GM21381 (cell line): Measurements from ENCODE around the gene NPAS1.

ENCODE experiments used
- ATAC-seq: cut with Tn5 transposase; IDR thresholded peaks from one replicate; pipeline ENCODE4 v1.9.1; 2021; ENCODE audit warnings: mild to moderate bottlenecking, moderate library complexity; ENCODE audit not compliant: unreplicated experiment

The NPAS1 gene, protein sequence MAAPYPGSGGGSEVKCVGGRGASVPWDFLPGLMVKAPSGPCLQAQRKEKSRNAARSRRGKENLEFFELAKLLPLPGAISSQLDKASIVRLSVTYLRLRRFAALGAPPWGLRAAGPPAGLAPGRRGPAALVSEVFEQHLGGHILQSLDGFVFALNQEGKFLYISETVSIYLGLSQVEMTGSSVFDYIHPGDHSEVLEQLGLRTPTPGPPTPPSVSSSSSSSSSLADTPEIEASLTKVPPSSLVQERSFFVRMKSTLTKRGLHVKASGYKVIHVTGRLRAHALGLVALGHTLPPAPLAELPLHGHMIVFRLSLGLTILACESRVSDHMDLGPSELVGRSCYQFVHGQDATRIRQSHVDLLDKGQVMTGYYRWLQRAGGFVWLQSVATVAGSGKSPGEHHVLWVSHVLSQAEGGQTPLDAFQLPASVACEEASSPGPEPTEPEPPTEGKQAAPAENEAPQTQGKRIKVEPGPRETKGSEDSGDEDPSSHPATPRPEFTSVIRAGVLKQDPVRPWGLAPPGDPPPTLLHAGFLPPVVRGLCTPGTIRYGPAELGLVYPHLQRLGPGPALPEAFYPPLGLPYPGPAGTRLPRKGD

DNA sequence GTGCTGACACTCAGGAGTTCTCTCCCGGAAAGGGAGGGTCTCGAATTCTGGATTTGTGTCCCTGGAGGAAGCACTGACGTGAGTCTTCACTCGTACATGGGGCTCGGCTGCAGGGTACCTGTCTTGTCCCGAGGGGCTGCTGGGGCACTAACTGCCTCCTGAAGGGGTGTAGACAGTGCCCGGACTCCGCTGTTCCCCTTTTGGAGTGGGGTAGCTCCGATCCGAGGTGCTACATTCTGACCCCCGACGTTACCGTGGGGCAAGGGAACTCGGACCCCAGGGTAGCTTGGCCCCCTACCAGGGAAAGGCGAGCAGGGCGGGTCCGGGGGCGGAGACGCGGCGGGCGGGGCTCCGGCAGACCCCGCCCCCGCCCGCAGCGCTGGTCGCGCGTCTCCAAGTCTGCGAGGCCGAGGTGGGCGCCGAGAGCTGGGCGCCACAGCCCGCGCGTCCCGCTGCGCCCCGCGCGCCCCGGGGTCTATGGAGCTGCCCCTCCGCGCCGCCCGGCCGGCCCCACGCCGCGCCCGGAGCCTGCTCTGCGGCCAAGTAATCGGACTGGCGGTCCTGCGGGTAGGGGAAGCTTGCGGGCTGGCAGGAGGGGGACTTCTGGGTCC is at the start of gene NPAS1:
Gene NPAS1, plus strand, starts transcription at position 407 of the 611 bp plus-strand sequence. CDS start 1,211 bp downstream, outside the sequence.
- ATAC-seq = no peak

DNA sequence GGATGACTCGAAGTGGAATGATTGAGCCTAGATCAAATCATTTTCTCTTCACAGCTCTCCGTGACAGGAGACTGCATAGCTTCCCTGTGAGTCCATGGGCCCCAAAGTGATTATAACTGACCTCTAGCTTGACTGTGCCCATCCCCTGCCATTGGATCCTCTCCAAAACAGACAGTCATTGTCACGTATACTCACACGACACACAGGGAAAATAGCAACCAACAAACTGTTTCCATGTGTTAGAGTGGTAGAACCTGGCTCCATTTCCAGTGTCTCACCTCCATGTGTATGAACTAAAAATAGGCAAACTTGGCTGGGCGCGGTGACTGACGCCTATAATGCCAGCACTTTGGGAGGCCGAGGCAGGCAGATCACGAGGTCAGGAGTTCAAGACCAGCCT is 48.8 kb upstream of the NPAS1 start:
- ATAC-seq = no peak

DNA sequence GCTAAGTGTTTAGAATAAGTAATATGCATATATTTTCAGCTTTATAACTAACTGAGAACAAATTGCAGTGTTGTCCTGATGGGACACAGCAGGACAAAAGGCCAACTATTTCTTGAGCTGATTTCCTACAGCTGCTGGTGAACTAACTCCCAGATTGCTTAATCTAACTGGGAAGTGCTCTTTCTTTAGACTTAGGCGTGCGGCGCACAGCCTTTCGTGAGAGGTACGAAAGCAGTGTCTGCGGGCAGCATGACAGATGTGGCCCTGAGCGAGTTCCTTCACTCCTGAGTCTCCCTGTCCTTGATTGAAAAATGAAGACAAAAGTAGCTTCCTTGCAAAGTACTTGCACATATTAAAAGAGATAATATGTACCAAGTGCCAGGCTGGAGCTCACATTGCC is 47.3 kb upstream of the NPAS1 start:
- ATAC-seq = no peak

DNA sequence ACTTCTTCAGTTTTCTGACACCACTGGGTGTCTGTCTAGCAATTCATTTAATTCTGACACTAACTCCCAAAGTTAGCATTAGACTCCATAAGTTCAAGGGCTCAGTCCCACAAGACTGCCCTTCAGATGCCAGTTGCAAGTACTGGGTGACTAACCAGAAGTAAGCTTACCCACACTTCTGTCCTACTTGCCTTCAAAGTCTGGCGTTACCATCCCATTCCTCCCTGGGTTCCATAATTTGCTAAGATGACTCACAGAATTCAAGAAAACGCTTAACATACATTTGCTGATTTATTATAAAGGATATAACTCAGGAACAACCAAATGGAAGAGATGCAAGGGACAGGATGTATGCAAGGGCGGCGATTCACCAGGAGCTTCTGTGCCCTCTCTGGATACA is 45.5 kb upstream of the NPAS1 start:
- ATAC-seq = no peak

DNA sequence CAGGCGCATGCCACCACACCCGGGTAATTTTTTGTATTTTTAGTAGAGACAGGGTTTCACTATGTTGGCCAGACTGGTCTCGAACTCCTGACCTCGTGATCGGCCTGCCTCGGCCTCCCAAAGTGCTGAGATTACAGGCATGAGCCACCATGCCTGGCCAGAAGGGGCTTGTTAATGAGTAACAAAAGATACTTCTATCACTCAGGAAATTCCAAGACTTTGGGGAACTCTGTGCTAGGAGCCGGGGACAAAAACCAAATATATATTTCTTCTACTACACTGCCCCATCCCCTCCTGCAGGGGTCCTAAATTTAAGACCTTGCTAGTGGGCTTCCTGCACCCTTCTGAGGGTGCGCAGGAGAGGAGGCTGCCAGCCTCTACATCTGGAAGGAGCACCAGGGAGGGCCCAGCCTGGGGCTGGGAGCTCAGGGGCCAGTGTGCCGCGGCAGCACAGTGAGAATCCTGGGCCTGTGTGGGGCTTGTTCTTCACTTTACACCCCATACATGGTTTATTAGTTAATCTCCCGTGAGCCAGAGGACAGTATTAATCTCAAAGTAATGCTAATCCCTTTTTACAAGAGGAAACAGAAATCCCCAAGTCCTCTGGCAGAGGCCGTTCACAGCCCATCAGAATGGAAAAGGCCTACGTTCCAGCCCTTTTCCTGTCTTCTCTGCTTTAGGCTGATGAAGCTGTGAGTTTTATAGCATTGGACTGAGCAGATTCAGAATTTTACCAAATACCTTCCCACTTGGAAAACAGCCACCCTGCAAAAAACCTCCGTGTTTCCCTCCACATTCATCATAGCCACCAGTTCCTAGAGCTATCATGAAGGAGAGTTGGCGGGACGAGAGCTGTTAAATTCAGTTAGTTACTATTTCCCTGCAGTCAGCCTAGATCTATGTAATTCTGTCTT is 44.4 kb upstream of the NPAS1 start:
- no peak for ATAC-seq

DNA sequence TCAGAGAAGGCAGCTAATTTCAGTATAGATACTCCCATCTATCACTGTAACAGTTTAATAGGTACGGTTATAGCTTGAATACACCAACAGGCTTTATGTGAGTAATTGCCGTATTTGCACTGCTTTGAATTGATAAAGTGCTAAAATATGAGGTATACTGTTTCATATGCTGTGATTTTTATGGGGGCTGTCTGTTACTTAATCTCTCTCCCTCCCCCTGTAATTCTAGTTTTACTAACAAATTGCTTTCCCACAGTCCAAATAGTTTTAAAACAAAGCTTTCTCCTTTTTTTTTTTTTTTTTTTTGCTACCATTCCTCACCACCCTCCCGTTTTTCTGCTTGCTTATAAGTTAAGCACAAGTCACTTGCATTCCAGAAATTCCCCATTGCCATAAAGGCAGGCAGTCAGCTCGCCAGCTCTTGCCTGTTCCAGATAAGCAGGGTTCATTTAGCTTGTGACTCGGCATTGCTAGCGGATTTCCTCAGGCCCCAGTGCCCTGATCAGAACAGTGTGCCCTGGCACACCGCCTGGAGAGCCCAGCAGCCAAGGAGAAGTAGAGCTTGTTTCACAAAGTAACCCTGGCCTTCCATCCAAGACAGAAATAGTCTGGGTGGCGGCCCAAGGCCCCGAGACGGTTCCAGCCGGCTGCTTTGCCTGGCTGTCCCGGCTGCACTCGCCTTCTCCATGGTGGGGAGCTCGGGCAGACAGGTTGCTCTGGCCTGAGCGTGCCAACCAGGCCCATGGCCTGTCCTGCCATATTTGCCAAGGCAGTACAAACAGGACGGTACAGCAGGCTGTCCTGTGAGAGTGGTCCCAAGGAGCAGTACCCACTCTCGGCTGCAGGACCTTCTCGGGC is 43.5 kb upstream of the NPAS1 start:
- no peak for ATAC-seq

DNA sequence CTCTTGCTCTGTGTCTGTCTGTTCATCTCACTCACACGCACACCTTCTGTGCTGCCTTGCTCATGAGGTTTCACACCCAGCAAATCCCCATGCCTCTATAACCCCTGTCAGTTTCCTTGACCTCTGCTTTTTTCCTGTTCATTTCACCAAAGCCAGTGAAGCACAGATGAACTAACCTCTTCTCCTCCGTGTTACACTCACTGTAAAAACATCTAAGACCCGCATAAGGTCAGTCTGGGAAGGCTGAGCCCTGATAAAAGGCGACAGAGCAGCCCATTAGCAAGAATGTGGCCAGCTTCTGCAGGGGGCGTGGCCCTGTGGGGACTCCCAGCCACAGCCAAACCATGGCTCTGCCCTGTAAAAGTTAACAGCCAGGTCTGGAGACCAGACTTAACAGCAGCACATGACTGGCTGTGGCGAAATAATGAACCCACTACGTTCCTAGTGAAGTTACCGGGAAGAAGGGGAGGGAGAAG is 42.8 kb upstream of the NPAS1 start:
- no peak for ATAC-seq

DNA sequence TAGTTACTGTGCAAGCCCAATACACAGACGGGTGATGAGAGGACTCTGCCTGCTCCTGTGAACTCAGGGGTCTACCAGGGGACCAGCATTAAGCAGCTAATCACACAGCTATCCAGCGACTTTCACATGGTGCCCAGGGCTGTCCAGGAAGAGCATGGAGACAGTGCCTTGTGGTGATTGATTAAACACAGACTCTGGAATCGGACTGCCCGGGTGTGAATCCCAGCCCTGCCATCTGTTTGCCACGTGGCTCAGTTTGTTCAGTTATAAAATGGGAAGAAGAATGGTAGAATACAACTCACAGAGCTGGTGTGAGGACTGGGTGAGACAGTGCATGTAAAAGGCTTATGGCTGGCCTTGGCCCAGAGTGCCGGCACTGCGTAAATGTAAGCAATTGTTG is 42.1 kb upstream of the NPAS1 start:
- ATAC-seq = no peak

DNA sequence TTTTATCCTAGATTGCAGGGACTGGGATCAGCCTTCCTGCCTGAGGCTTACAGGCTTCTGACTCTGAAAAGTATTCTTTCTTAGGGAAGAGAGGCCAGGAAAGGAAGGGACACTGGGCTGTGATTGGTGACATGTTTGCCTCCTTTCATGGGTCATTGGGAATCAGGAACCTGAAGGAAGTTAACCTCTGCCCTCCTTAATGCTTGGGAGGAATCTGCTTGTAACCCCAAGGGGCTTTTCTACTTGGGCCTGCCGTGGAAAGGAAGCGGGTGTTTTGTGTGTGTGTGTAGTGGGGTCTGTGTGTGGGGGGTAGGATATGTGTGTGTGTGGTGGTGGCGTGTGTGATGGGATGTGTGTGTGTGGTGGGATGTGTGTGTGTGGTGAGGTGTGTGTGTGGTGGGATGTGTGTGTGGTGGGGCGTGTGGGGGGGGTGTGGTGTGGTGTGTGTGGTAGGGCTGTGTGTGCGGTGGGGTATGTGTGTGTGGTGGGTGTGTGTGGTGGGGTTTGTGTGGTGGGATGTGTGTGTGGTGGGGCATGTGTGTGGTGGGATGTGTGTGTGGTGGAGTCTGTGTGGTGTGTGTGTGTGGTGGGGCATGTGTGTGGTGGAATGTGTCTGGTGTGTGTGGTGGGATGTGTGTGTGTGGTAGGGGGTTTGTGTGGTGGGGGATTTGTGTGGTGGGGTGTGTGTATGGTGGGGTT is 41.3 kb upstream of the NPAS1 start:
- no peak for ATAC-seq

DNA sequence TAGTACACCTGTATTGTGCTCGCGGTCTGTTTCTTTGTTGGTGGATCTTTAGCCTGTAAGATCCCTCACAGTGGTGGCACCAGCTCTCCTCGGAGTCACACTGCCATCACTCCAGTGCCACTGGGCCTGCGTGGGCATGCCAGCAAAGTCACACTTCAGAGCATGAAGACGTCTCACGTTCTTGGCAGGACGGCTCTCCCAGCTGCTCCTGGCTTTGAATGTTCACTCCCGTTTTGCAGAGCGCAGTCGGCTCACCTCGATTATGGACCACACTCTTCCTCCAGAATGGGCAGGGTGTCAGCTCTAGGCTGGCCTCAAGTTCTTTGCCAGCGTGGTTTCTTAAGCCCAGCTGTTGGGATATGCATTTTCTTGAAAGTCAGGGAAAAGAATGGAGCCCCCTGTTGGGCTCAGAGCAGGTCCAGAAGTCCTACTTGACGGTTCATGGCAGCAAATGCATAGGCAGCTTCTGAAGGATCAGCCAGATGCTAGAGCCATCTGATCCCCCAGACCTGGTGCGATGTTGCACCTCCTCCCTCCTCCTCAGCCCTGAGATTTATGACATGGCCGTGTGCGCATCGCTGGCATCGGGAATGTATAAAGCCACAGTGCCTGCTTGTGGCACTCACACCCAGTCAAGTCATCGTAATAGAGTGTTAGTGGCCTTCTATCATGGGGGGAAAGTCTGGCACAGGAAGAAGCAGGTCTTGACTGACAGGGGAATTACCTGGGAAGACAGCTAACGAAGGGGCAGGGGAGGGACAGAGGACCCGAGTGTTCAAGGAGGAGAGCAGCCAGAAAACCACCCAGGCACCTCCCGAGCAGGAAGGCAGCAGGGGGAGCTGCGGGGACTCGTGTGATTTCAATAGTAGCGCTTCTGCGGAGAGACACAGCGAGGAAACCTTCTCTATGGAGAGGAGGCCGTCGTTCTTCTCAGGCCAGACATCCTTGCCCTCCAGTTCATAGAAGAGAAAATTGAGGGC is 40.2 kb upstream of the NPAS1 start:
- ATAC-seq = no peak

DNA sequence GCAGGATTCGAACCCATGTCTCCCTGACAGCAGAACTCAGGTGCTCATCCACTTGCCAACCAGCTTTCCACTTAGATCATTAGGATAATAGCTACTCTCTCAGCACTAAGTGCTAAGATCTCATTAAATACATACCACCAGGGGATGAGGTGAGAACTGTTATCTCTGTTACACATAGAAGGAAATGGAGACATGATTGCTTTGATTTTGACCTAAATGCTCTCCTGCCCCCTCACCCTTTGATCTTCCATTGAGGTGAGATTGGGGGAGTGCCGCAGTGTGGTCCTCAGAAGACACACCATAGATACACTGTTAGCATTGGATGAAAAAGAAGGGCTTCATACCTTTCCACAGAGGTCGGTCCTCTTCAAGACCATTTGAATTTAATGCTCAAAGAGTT is 38.9 kb upstream of the NPAS1 start:
- no peak for ATAC-seq

DNA sequence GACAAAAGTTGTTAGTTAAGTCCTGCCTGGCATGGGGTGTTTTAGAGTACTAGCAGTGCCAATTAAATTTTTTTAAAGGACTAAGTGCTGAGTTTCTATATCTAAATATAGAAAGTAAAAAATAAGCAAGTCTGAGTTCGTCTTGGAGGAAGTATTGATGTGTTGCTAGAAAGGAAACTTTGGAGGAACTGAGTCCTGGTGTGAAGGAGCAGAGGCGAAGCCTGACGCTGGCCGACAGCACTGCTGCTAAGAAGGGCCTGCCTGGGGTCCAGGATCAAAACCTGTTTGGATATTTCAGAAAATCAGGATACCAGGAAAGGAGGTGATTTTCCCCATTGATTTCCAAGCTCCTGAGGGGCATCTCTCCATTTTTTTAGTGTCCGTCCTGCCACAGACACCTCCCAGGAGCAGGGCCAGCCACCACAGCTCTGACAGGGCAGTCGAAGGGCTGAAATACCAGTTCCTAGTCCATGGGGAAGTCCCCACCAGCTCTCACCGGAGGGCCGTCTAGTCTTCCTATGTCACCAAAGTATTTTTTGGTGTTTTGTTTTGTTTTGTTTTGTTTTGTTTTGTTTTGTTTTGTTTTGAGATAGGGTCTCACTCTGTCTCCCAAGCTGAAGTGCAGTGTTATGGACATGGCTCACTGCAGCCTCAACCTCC is 38.2 kb upstream of the NPAS1 start:
- no peak for ATAC-seq

DNA sequence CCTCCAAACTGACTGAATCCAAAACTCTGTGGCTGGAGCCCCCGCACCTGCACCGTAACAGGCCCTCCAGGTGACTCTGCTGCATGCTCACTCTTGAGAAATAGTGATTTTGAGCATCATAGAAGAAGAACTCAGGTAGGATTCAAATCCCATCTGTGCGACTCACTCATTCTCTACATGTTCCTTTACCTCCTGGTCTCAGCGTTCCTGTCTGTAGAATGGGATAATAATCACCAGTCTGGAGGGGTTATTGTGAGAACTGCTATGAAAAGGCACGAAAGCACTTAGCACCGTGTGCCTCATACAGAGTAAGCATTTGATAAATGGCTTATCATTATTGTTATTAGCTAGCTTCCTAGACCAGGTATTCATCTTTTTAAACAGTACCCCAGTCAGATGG is 36.5 kb upstream of the NPAS1 start:
- no peak for ATAC-seq

DNA sequence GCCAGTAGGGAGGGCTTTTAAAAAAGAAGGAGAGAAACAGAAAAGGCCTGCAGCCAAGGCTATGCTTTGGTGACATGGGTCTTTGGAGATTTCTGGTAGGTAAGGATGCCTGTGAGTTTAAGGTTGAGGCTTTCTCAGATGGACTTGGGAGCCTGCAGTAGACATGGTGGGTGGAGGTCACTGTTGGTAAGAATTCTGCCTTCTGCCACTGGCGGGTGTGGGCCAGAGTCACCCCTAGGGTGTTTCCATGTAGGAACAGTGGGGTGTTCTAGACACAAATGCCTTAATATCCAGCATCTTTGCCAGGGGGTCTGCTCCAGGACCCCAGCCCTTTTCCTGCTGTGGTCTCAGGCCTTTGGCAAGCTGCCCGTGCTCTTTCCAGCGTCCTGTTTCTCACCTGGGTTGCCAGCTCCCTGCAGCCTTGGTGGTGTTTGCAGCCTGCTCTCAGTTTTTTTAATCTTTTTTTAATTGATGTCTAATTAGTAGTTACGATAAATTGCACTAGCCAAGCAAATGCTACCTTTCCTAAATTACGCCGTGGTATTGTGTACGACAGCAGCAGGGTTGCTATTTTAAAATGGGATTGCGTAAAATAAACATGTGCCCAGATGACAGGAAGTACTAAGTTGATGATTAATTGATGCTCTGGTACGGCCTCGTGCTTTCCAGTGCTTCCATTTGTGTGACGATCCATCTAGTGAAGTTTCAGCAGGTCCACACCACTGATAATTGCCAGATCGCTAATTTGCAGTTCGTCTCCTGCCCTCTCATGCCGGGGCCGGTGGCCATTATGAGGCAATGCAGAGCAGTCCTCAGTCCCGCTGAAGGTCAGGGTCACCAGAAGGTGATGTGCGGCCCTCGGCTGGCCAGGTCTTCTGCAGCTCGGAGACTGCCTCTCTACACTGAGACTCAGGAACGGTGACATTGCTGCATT is 35.3 kb upstream of the NPAS1 start:
- no peak for ATAC-seq

DNA sequence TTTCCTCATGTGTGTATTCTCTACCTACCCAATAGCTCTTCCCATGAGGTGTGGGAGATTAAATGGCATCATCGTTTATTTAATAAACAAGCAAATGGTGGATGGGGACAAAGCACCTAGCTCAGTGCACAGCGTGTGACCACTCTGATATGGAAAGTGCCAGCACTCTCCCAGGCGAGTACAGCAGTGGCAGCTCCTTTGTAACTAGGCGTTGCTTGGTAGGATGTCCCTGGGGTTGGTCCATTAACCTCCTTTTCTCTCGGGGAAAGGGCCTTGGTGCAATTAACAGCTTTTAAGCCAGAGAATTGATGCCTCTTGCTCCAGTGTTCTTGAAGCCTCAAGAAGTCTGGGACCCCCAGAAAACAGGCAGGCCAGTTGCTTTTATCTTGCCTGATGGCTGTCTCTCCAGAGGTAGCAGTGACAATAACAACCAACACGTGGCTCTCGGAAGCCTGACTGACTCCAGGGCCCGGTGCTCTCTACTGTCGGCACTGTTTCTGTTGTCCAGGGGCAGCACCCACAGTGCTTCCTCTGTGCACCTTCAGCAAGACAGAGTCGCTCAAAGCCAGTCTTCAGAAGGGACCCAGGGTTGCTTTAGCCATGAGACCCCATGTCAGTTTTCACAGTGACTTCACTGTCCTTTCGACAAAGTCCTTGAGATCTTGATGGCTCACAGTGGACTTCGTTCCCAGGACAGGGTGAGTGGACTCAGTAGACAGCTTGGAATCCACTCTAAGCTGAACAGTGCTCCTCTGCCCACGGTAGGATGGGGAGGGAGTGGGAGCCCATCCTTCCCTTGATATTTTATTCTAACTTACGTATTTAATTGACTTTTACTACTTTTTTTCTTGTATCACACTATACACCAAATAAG is 33.9 kb upstream of the NPAS1 start:
- no peak for ATAC-seq
